Choroid plexus epithelial cell (primary cell): ENCODE measurements around the gene PACSIN2.
"Not testable (repeated sequence)": the region's sequence is repeated elsewhere in the genome, so short reads cannot be mapped to it uniquely, and the experiment has no call there.

Experiments
- DNase-seq: peaks from one replicate; pipeline ENCODE4 v3.0.0-alpha.2; 2010; ENCODE audit warnings: low read depth
- H3K4me3 ChIP-seq: 2 replicates; pipeline ENCODE4 v1.5.1; 2011; ENCODE audit warnings: low read depth, mild to moderate bottlenecking, control low read depth, low read length, moderate library complexity
- CTCF ChIP-seq: conservative IDR thresholded peaks from 2 replicates; pipeline ENCODE4 v1.5.1; 2011; ENCODE audit warnings: low read depth, mild to moderate bottlenecking, control low read depth, inconsistent platforms, low read length, moderate library complexity

PACSIN2 gene

DNA sequence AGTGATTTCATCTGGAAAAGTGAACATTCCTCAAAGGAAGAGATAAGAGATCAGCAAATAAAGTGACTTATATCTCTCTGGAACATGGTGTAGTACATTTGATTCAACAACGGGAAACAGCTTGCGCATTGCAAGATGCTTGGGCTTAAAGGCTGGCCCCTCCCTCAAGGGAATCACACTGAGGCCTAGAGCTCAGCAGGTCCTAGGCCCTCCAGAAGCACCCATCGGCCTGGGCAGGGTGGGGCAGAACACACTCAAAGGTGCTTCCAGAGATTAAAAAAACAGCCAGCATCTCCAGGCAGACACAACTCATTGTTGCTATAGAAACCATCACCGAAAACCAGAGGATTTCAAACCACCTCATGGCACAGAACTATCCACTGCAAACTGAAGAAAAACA lies 88.8 kb downstream of the PACSIN2 start:
- H3K4me3 ChIP-seq = no peak overlapping the region
- no peak for DNase-seq
- no peak for TF ChIP-seq CTCF

- no peak for DNase-seq
These were observed 89.4 kb downstream of the PACSIN2 start for GRCh38 chr22:42925598-42925997.

GRCh38 chr22:42925031-42925430 lies 89.9 kb downstream of the PACSIN2 start:
- not testable (repeated sequence) for H3K4me3 ChIP-seq, DNase-seq

More at GRCh38 chr22:42925598-42925997, 89.4 kb downstream of the PACSIN2 start:
- TF ChIP-seq CTCF = no peak
- no peak overlapping the region for H3K4me3 ChIP-seq

GRCh38 chr22:42924436-42924835 lies 90.5 kb downstream of the PACSIN2 start:
- H3K4me3 ChIP-seq = no peak overlapping the region
- no peak for DNase-seq

DNA sequence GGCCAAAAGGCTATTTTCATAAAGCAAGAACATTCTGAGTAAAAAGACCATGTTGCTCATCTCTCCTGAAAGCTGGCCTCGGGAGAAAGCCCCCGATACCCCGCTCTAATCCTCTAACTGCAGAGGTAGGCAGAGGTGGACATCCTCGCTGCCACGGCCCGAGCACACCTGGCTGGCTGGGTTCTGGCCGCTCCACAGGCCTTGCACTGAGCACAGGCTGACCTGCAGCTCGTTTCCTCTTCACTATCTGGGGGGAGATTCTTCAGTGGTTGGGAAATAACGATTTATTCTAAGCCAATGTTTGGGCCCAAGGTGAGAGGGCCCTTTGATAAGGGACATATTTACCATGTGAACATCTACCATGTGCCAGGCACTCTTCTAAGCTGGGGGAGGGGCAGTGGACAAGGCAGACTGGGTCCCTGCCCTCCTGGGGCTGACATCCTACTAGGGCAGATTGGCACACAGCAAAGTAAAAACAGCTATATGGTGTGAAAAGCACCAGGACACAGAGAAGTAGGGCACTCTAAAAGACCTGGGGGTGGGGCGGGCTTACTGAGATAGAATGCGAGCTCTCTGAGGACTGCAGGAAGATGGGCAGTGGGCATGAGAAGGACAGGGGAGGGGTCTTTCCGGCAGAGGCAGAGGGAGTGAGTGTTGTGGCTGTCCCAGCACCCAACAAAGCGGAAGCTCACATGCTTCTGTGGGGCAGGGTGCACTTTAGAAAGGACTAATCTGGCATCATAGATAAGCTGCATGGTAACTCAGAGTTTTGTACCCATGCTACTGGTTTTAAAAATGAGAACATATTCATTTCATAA lies 92.4 kb downstream of the PACSIN2 start:
- TF ChIP-seq CTCF = no peak
- no peak overlapping the region for H3K4me3 ChIP-seq
- no peak for DNase-seq

More at GRCh38 chr22:42924436-42924835, 90.5 kb downstream of the PACSIN2 start:
- no peak for TF ChIP-seq CTCF

- no peak for TF ChIP-seq CTCF
- DNase-seq = peak; percentile 45
- H3K4me3 ChIP-seq = no peak overlapping the region
These were observed 94.7 kb downstream of the PACSIN2 start for GRCh38 chr22:42920101-42920820.

DNA sequence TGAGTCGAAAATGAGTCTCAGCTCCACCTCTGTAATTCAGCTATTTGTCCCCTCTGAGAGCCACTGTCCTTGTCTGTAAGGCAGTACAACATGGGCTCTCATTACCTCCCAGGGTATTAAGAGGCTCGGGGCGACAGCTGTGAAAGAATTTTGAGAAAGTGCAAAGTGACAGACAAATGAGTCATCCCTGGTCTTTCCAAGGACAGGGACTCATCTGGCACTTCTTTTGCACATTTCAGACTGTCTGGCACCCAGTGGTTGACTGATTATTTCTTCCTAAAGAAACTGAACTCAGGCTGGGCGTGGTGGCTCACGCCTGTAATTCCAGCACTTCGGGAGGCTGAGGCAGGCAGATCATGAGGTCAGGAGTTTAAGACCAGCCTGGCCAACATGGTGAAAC lies 95.8 kb downstream of the PACSIN2 start:
- TF ChIP-seq CTCF = no peak
- no peak overlapping the region for H3K4me3 ChIP-seq
- DNase-seq = no peak
